Stimulated activated CD8-positive, alpha-beta memory T cell treated with anti-CD3 and anti-CD28 coated beads, Interleukin-12 subunit alpha, Interleukin-12 subunit beta, amount 100 ng/mL, for 1 hour (primary cell): ENCODE measurements around the gene LRRC75A.
"Not testable (repeated sequence)": the region's sequence is repeated elsewhere in the genome, so short reads cannot be mapped to it uniquely, and the experiment has no call there.

Source experiments
- DNase-seq: peaks from one replicate; pipeline ENCODE4 v3.0.0-alpha.2; 2020; ENCODE audit warnings: low read depth

LRRC75A gene

DNA sequence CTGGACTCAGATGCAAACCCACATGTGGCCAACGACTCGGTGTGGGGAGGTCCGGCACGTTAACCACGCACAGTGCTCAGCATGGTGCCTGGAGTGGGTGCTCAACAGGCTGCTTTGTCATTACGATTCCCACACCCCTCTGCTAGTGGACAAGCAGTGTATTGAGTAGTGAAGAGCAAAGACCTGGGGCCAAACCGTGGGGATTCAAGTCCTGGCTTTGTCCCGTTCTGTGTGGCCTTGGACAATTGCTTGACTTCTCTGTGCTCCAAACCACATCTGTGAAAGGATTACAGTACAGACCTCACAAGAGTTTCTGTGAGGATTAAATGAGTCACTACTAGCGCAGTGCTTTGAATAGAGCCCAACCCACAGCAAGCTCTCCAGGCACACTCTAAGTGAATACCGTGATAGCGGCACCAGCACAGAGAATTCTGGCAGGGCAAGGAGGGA lies 42.8 kb downstream of the LRRC75A start:
- no peak for DNase-seq

DNA sequence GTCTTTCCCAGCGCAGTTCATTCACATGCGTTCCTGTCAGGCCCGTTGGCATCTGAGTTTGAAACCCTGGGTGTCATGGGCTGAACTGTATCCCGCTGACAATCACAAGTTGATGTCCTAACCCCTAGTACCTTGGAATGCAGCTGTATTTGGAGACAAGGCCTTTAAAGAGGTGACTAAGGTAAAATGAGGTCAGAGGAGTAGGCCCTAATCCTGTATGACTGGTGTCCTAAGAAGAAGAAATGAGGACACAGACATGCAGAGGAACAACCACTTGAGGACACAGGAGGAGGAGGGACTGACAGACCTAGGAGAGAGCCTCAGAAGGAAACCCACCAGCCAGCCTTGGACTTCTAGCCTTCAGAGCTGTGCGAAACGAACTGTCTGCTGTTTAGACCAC lies 43.5 kb downstream of the LRRC75A start:
- DNase-seq: no peak

DNA sequence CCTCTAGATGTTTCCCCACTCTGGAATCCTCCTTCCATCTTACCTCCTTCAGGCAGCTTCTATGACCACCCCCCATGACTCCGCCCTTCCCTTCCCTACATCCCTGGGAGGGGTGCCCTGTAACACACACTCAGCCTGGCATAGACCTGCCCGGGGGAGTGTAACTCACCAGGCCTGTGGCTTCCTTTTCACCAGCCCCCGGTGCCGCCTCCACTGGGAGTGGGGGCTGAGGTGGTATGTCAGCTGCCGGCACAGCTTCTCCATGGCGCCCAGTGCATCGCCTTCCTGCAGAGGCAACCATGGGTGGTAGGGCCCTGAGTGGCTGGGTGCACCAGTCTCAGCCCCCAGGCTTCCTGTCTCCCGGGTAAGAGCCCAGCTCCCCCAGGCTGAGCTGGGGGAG lies 44.3 kb downstream of the LRRC75A start:
- no peak for DNase-seq

DNA sequence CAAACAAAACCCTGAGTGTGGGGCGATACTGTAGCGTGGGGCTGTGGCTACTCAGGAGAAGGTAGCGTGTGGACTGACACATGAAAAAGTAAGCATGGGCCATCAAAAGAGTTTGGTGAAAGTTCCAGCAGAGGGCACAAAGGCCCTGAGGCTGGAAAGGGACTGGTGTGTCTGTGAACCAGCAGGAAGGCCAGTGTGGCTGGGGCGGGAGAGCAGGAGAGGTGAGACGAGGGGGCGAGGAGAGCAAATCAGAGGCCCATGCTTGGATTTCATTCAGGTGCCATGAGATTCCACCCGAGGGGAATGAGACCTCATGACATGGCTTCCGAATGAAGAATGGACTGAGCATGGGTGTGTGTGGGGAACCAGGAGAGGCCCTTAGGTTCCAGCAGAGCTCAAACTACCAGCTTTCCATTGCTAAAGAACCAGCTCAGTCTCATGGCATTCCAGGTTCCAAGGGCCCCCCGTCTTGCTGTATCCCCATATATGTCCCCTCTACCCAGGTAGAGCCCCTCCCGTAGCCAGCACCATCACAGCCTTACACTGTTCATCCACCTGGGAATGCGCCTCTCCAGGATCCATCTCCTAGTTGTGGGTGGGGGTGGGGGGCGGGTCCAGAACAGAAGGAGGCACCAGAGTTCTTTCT lies 45.5 kb downstream of the LRRC75A start:
- no peak for DNase-seq

DNA sequence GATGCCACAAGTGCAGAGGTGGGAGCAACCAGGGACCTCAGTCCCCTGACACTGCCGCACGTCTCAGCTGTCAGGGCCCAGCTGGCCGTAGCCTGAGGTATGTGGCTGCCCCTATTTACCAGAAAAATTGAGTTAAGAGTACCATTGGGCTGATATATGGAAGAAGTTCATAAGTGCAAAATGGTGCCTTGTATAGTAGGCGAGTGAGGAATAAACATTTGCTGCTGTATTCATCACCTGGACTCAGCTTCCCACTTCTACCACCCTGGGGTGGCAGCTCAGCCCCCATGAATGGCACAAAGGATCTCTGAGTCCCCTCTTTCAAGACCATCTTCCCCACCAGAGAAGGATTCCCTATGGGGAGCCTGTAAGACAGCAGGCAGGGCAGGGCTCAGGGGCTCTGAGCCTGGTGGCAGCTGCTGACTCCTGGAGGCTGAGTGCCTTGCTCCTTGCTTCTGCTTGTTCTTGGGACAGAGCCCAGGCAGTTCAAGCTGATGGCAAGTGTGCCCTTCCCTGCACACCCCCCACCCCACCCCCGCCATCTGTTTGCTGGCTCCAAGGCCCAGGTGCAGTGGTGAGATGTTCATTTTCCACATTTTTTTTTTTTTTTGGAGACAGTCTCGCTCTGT lies 47.6 kb downstream of the LRRC75A start:
- DNase-seq: no peak

DNA sequence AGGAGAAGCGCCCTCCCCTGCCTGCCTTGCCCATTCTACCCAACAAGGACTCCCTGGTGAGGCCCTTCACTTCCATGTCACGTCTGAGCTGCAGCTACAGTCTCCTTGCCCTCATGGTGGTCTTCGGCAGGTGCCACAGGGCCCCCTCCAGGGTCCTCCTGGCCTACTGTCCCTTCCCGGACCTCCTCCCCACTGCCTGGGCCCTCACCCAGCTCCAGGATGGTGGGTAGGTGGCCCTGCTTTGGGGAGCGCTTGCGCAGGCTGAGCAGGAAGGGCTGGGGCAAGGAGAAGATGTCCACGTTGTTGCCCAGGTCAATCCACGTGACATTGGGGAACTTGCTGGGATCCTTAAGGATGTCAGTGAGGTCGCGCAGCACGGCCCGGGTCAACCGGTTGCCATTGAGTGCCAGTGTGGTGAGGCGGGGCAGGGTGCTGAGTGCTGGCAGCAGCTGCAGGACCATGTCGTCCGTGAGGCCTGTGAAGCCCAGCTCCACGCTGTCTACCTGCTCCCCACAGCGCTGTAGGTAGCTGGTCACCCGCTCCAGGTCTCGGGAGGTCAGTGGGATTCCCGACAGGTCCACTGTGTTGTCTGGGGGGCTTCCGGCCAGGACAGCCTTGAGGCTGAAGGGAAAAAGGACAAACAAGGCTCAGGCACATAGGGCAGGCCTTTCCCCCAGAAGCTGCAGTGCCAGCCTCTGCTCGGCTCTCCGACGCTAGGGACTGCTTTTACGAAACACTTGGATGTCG lies 48.3 kb downstream of the LRRC75A start:
- DNase-seq: no peak

DNA sequence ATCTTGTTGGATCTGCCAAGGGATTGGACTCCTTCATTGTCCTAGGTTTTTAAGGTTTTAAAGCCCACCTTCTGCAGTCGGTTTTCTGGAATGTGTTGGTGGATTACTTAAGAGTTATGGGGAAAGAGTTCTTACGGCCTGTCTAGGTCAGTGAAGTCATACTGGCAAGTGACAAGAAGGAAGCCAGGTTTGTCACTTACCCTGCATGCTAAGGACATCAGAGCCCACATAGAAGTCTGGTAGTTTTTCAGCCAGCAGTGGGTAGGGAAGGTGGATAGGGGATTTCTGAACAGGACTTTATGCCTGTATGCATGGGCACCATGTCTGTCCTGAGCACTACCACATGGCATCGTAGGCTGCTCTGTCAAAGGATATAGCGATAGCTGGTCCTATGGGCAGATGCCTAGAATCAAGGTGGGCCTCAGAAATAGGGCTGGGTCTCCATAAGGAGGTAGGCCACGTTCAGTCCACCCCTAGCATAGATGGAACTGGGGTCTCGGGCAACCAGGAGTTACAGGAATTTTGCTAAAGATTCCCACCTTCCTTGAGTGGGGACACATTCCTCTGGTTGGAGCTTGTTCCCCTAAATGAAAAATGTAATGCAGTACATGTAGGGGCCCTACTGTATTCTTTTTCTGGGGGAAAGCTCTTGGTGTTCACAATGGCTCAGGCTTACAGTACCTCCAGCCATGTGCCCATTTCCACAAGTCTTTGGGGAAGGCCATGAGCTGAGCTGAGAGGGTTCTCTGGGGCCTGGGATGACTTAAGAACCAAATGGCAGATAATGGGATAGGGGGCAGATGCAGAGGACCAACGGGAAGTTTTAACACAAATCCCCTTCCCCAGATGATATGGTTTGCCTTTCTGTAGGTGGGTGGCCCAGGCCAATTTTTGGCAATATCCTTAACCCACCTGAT lies 49.1 kb downstream of the LRRC75A start:
- no peak for DNase-seq

DNA sequence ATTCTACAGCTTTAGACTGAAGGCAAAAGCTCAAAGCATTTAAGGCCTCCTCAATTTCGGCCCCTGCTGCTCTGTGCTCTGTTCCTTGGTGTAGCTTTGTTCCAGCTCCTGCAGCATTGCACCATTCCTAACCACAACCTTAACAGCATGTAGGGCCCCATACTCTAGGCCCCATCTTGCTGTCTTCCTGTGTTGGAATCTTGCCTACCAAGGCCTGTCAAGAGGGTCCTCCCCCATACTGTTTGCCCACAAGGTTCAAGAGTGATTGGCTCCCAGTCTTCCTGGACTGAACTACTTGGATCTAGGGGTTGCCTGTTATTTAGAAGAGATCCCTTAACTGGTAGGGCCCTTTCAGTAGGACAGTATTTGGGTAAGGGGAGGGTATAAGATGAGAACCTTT lies 49.9 kb downstream of the LRRC75A start:
- no peak for DNase-seq

DNA sequence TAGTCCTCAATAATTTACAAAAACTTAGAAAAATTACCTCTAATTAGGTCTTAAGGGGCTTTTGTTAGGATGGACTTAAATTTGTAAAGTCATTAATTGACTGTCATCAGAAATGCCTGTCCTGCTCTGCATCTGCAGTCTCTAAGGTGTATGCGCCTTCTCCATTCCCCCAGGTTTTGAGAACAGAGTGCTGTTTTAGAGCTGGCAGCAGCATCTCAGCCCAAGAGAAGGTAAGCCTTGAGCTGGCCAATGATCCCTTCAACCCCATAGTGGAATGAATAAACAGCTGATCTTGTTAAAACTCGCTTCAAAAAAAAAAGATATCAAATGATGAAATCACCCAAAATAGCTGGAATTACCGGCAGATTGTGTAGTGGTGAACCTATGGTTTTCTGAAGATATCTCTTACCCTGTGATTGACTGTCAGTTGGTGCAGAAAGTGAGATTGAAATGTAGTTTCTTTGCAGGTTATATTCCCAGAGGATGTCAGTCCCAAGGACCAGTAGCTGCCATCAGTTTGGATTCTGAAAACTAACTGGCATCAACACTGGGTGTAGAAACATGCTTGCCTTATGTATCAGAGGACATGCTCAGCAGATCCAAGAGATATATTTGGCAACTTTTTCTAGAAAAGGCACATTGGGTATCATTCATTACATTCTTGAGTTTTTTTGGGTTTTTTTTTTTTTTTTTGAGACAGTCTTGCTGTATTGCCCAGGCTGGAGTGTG lies 50.9 kb downstream of the LRRC75A start:
- no peak for DNase-seq

DNA sequence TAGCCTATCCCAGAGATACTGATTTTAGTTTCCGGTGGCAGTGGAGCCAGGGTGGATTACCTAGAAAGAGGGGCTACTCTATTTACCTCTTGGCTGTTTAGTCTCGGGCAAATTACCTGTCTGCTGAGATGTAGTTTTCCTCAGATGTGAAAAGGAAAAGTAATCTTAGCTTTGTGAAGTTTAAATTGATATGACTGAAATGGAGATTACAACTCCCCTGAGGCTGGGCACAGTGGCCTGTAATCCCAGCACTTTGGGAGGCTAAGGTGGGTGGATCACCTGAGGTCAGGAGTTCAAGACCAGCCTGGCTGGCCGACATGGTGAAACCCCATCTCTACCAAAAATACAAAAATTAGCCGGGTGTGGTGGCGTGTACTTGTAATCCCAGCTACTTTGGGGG lies 51.6 kb downstream of the LRRC75A start:
- not testable (repeated sequence) for DNase-seq

DNA sequence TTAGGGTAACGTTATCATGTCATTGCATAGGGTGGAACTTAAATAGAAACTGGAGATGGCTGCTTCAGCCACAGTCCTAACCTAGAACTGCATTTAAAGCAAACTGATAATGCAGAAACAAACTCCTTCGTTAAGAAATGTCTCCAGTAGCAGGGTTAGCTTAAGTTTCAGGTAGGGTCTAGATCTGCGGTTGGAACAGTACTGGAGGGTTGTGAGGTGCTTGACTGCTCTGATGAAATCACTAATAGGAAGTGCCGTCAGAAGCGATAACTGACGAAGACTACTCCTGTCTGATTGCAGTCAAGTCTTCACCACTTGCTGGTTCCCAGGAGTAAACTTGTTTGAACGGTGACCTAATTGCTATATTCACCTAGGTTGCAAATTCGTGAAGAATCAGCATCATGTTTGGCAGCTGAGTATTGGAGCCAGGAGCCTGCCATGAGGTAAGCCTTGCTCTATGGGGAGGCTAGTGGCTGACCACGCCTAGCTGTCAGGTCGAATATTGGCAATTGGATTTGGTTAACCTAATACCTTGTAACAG lies 52.1 kb downstream of the LRRC75A start:
- no peak for DNase-seq

DNA sequence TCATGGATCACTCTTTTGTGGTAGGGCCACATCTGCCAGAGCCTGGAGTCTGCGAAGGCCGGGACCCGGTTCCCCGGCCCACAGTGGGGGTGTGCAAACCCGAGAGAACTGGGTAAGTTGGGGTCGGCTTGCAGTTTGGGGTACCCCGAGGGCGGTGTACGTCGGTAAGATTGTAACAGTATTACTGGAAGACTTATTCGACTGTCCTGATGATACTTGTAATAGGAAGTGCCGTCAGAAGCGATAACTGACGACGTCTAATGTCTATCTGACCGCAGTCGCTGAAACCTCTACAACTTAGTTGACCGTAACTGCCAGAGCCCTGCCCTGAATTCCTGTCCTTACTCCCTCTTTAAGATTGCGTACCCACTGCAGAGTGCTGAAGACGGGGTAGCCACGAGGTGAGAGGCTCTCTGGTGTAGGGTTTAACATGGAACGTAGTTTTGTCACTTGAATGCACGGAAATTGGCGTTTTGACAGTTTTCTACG lies 52.6 kb downstream of the LRRC75A start:
- DNase-seq: no peak

DNA sequence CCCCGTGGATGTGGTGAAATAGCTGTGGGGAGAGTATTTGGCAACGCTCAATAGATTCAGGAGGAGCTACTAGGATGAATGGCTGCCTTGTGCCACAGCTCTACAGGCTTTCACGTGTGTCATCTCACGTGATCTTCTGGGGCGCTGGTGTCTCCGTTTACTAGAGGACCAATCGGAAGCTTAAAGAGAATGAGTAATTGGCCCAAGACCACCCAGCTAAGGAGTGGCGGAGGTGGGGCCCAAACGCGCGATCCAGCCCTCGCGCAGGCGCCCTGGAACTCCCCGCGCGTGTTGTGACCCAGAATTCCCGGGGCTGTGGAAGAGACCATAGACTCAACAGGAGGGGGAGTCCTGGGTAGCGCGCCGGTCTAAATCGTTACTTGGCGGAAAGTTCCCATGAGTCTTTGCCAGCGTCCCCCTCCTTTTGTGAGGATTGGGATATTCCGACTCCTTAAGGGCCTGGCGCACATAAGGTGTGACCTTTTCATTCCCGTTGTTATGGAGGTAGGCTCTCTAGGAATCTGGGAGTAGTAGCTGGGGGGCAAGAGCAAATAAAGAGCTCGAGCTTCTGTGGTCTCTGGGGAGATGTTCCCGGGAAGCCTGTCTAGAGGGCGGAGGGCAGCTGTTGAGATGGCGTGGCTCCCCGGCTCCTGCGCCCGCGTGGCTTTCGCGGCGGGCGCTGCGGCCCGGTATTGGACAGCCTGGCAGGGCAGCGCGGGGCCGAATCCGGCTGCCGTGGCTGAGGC lies 53.3 kb downstream of the LRRC75A start:
- DNase-seq: peak; percentile 92

DNA sequence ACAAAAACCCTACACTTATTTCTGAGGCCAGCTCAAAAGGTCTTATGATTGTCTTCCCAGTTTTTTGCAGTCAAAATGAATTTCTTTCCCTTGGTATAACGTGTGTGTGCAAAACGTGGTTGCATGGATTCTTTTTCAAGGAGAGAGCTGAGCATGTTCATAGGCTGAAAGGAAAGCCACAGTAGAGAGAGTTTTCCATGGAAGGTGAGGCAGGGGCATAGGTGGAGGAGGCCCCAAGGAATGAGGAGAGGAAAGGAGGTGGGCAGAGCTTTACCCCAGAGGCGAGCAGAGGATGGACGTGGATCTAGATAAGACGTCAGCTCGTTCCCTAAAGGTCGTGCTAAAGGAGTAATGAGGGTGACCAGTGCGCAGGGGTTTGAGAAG lies 53.8 kb downstream of the LRRC75A start:
- DNase-seq: no peak

DNA sequence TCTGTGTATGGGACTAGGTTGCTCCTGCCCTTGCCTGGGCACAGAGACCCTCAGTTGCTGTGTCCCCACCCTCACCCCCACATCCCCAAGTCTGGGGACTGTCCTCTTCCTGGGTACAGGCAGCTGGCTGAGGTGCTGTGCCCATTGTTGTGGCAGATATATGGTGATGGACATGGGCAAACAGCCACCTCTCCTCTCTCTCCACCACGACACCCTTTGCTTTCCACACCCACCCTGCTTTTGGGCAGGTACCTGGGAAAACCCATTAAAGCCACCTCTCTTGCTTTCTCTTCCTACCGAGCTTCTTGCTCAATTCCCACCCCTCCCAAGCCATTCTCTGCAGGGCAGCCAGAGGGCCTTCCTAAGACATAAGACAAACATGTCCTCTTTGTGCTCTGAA lies 54.9 kb downstream of the LRRC75A start:
- no peak for DNase-seq

DNA sequence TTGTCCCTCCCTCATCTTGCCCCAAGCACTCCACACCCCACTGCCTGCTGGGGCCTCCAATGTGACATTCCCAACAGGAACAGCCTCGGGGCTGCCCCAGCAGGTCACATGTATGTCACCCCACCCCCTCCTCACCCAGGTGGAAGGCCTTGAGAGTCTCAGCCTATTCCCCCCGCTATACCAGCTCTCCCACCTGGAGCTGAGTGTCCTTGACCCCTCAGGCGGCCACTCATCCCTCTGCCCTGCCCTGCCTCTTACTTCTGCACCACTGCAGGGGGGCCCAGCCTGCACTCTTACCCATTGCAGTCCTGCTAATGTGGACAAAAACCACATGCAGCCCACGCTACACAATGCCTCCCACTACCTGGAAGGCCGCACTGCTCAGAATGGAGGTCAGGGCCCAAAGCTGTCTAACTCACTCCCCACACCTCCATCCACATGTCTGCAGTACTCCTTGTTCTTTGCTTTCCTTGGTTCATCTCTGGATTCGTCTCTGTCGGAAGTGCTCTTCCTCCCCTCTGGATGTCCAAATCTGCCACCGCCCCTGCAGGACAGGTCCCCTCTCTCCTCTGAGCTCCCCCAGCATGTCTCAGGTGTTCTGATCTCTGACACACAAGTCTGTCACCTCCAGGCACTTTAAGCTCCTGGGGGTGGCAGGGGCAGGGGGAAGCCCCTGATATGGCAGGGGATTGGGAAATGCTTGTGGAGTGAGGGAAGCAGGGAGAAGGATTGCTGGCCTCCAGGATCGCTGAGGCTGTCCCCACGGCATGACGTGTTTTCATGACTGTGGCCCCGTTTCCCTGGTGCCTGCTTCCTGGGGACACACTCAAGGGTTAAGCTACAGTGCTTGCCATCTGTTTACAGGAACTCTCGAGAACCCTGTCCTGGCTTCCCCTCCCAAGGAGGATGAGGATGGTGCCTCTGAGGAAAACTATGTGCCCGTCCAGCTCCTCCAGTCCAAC lies 55.8 kb downstream of the LRRC75A start:
- DNase-seq: no peak

DNA sequence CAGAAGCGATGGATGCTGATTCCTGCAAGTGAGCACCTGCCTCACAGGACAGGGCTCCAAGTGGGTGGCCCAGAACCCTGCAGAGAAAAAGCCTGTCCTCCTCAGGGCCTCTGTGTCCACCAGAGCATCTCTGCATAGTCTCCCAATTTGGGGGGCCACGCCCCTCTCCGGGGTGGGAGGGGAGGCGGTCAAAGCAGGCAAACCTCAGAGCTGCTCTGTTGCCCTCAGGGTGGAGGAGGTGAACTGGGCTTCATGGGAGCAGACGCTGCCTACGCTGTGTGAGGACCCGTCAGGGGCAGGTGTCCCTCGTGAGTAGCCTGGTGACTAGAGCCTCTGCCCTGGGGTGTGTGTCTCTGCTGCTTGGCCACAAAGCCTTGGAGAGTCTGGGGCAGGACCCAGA lies 57.3 kb downstream of the LRRC75A start:
- DNase-seq: no peak

DNA sequence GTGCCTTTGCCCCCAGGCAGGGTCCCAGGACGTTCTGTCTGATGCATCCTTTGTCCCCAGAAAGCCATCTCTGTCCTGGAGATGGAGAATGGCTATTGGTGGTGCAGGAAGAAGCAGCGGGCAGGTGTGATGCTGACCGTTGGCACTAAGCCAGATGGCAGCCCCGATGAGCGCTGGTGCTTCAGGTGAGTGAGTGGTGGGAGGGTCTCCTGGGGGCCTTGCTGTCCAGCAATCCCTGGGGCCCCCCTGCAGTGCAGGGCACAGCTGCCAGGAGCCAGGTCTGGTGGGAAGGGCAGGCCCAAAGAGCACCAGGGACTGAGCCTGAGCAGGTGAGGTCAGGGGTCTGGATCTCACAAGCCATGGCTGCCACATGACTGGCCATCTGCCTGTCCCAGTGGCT lies 58.5 kb downstream of the LRRC75A start:
- DNase-seq: no peak

DNA sequence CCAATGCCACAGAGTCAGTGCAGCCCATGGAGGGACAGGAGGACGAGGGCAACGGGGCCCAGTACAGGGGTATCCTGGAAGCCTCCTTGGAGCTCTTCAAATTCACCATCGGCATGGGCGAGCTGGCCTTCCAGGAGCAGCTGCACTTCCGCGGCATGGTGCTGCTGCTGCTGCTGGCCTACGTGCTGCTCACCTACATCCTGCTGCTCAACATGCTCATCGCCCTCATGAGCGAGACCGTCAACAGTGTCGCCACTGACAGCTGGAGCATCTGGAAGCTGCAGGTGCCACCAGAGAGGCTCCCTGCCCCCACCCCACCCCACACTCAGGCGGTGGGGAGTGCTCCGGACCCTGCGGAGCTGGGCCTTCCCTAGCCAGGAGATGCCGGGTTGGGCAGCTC lies 60.0 kb downstream of the LRRC75A start:
- DNase-seq: no peak
